Thymus (tissue), 14 donors: ENCODE measurements around the gene DCUN1D3. TPM values are rescaled to one million over a fixed set of nuclear protein-coding genes. Genes with fewer than 3 reads are reported as not detected.
"Not testable (repeated sequence)": the region's sequence is repeated elsewhere in the genome, so short reads cannot be mapped to it uniquely, and the experiment has no call there.

ENCODE experiments used
- DNase-seq, 9 donors: peaks; one replicate each; pipeline ENCODE4 v3.0.0-alpha.2; 2013; ENCODE audit warnings: low spot score in 9 of 9, low read depth in 6 of 9, missing footprints in 1 of 9
- H3K27ac ChIP-seq, 2 donors: one replicate each; pipeline ENCODE4 v1.5.1; 2013; ENCODE audit warnings: control low read depth in 1 of 2, low read depth in 1 of 2, low read length in 1 of 2, mild to moderate bottlenecking in 1 of 2, moderate library complexity in 1 of 2
- H3K27me3 ChIP-seq, 2 donors: one replicate each; pipeline ENCODE4 v1.5.1; 2013; ENCODE audit warnings: low read length in 1 of 2; ENCODE audit not compliant: control insufficient read depth in 2 of 2, insufficient read depth in 1 of 2
- H3K36me3 ChIP-seq, 2 donors: one replicate each; pipeline ENCODE4 v1.5.1; 2013; ENCODE audit warnings: low read length in 1 of 2, mild to moderate bottlenecking in 1 of 2, moderate library complexity in 1 of 2; ENCODE audit not compliant: control insufficient read depth in 2 of 2, insufficient read depth in 2 of 2
- H3K4me1 ChIP-seq, 2 donors: one replicate each; pipeline ENCODE4 v1.5.1; 2013; ENCODE audit warnings: low read length in 2 of 2; ENCODE audit not compliant: control insufficient read depth in 2 of 2, insufficient read depth in 2 of 2
- H3K4me3 ChIP-seq, 2 donors: one replicate each; pipeline ENCODE4 v1.5.1; 2013; ENCODE audit warnings: low read length in 2 of 2, control low read depth in 1 of 2, mild to moderate bottlenecking in 1 of 2
- H3K9me3 ChIP-seq, 2 donors: one replicate each; pipeline ENCODE4 v1.5.1; 2013; ENCODE audit warnings: low read length in 1 of 2, mild to moderate bottlenecking in 1 of 2; ENCODE audit not compliant: control insufficient read depth in 2 of 2, insufficient read depth in 1 of 2
- WGBS: extraction: QIAGEN DNeasy Blood & Tissue Kit; methylation state at CpG from one replicate; pipeline ENCODE4 v1.1.7; 2013; 5-methylcytosine and 5-hydroxymethylcytosine counted together
- long read RNA-seq, 10 donors: transcript quantifications; one replicate each; lab custom pipeline, GENCODE V29; 2026
- polyA plus RNA-seq: library from polyadenylated mRNA; stranded (reverse); fragments of 200-250 nt; gene quantifications from one replicate; pipeline ENCODE4 v1.2.3, GENCODE V29; 2013
- total RNA-seq: library from RNA; stranded (reverse); fragments of 120-200 nt; gene quantifications from one replicate; pipeline ENCODE4 v1.2.4, GENCODE V29; 2013
- donor health status: healthy.

The DCUN1D3 gene
- total RNA-seq (3.9 TPM), polyA plus RNA-seq (3.4 TPM)
- long read RNA-seq, donor 1 = 0 reads
- long read RNA-seq, donor 2 = 0 reads
- long read RNA-seq, donor 3 = 0 reads
- long read RNA-seq, donor 4, full-length matches to known transcripts = 1 of 41 reads
- long read RNA-seq, donor 4, partial matches to known transcripts = 40 of 41 reads
- long read RNA-seq, donor 4, other reads (novel, unspliced or antisense) = 0 of 41 reads
- long read RNA-seq, donor 5, full-length matches to known transcripts = 1 of 1 reads
- long read RNA-seq, donor 5, partial matches to known transcripts = 0 of 1 reads
- long read RNA-seq, donor 5, other reads (novel, unspliced or antisense) = 0 of 1 reads
- long read RNA-seq, donor 6, full-length matches to known transcripts = 1 of 1 reads
- long read RNA-seq, donor 6, partial matches to known transcripts = 0 of 1 reads
- long read RNA-seq, donor 6, other reads (novel, unspliced or antisense) = 0 of 1 reads
- long read RNA-seq, donor 7 = 0 reads
- long read RNA-seq, donor 8 = 0 reads
- long read RNA-seq, donor 9, partial matches to known transcripts = 22 of 22 reads
- long read RNA-seq, donor 9, other reads (novel, unspliced or antisense) = 0 of 22 reads
- long read RNA-seq, donor 10 = 0 reads

- Histone ChIP-seq H3K36me3 (peaks cover 0 to 4% of the 10 kb centered on the region in 2 donors), H3K27me3 (no peaks in the 10 kb centered on the region), H3K9me3 (no peaks in the 10 kb centered on the region), H3K4me1 (peaks cover 21 to 24% of the 10 kb centered on the region in 2 donors), H3K4me3 (peak within 1 kb of the TSS; percentile 82 to 92), H3K27ac (peak within 1 kb of the TSS; percentile 88 to 92)
- WGBS = under 1% methylated on average over 62 of the region's 62 CpGs
- peak; percentile 69 to 93 (median 83) for DNase-seq
Observed at GRCh38 chr16:20900299-20901067, at the start of gene DCUN1D3, which contains the start of gene LYRM1. DCUN1D3 (minus strand) TSS chr16:20900358; CDS start chr16:20862538, 37,820 bp downstream. LYRM1 (plus strand) TSS chr16:20900771; CDS start chr16:20915556, 14,785 bp downstream.

- Histone ChIP-seq H3K4me3 (no peak overlapping the region), H3K9me3 (no peaks in the 10 kb centered on the region), H3K4me1 (no peaks in the 10 kb centered on the region), H3K27me3 (peaks cover 0 to 2% of the 10 kb centered on the region in 2 donors), H3K27ac (no peak overlapping the region), H3K36me3 (no peaks in the 10 kb centered on the region)
- DNase-seq = no peak
- WGBS = 93% methylated on average over 3 of the region's 3 CpGs
Observed at GRCh38 chr16:20949660-20950059, 49.5 kb upstream of the DCUN1D3 start.

GRCh38 chr16:20948444-20948843 lies 48.3 kb upstream of the DCUN1D3 start:
- DNase-seq = no peak
- Histone ChIP-seq H3K36me3 (no peaks in the 10 kb centered on the region), H3K4me1 (peaks cover 0 to 2% of the 10 kb centered on the region in 2 donors), H3K4me3 (no peak overlapping the region), H3K9me3 (no peaks in the 10 kb centered on the region), H3K27me3 (no peaks in the 10 kb centered on the region), H3K27ac (no peak overlapping the region)
- WGBS = 97% methylated on average over 9 of the region's 9 CpGs

- Histone ChIP-seq H3K4me1 (peaks cover 0 to 2% of the 10 kb centered on the region in 2 donors), H3K9me3 (no peaks in the 10 kb centered on the region), H3K4me3 (no peak overlapping the region), H3K27ac (no peak overlapping the region), H3K36me3 (no peaks in the 10 kb centered on the region), H3K27me3 (no peaks in the 10 kb centered on the region)
- WGBS = 96% methylated on average over 8 of the region's 8 CpGs
- no peak for DNase-seq
Observed at GRCh38 chr16:20946015-20946629, 46.0 kb upstream of the DCUN1D3 start.

GRCh38 chr16:20945575-20945875 lies 45.4 kb upstream of the DCUN1D3 start:
- H3K27me3 ChIP-seq, DNase-seq, H3K27ac ChIP-seq, H3K4me1 ChIP-seq, H3K36me3 ChIP-seq, H3K4me3 ChIP-seq, H3K9me3 ChIP-seq: not testable (repeated sequence)
- WGBS = 98% methylated on average over 11 of the region's 11 CpGs

- Histone ChIP-seq H3K27me3 (no peaks in the 10 kb centered on the region), H3K4me3 (no peak overlapping the region), H3K9me3 (no peaks in the 10 kb centered on the region), H3K4me1 (peaks cover 0 to 2% of the 10 kb centered on the region in 2 donors), H3K27ac (no peak overlapping the region), H3K36me3 (no peaks in the 10 kb centered on the region)
- peak in 2 of 9 donors; percentile 8 to 28 for DNase-seq
- WGBS = 90% methylated on average over 5 of the region's 5 CpGs
Observed at GRCh38 chr16:20944861-20945574, 44.9 kb upstream of the DCUN1D3 start.

- no peak overlapping the region for H3K4me3 ChIP-seq
- no peaks in the 10 kb centered on the region for H3K36me3 ChIP-seq
- 93% methylated on average over 4 of the region's 4 CpGs for WGBS
- H3K9me3 ChIP-seq = no peaks in the 10 kb centered on the region
- DNase-seq = no peak
- no peak overlapping the region for H3K27ac ChIP-seq
- H3K27me3 ChIP-seq = no peaks in the 10 kb centered on the region
- H3K4me1 ChIP-seq = peaks cover 0 to 2% of the 10 kb centered on the region in 2 donors
Observed at GRCh38 chr16:20942256-20942655, 42.1 kb upstream of the DCUN1D3 start.

GRCh38 chr16:20941636-20941926 lies 41.4 kb upstream of the DCUN1D3 start:
- no peak for DNase-seq
- WGBS = over 99% methylated on average over 6 of the region's 6 CpGs

More at GRCh38 chr16:20941636-20941926, 41.4 kb upstream of the DCUN1D3 start:
- no peaks in the 10 kb centered on the region for H3K27me3 ChIP-seq
- H3K4me1 ChIP-seq = peaks cover 0 to 2% of the 10 kb centered on the region in 2 donors
- H3K4me3 ChIP-seq = no peak overlapping the region
- H3K9me3 ChIP-seq = no peaks in the 10 kb centered on the region
- no peak overlapping the region for H3K27ac ChIP-seq
- H3K36me3 ChIP-seq = no peaks in the 10 kb centered on the region
